ENCODE data around the gene AFF4. TPM values are rescaled to one million over a fixed set of nuclear protein-coding genes. Genes with fewer than 3 reads are reported as not detected.

AFF4 gene
- total and polyA plus RNA-seq, 2 experiments from 2014 or later: 44.0 to 92.9 TPM

- Histone ChIP-seq H2AFZ (no peak overlapping the region), H3K79me2 (peaks cover 53% of the 10 kb centered on the region), H4K20me1 (ENCODE audit: insufficient read depth, poor library complexity, severe bottlenecking) (peaks cover 11% of the 10 kb centered on the region), H3K36me3 (replicated peaks; ENCODE audit: insufficient read depth, low read depth) (no peaks in the 10 kb centered on the region), H3K4me2 (no peak overlapping the region), H3K27ac (no peak overlapping the region), H3K9me3 (ENCODE audit: low read depth) (no peaks in the 10 kb centered on the region), H3K4me1 (ENCODE audit: insufficient read depth) (no peaks in the 10 kb centered on the region), H3K9me2 (replicated peaks; ENCODE audit: insufficient read depth) (no peaks in the 10 kb centered on the region), H3K27me3 (no peaks in the 10 kb centered on the region), H3K4me3 (no peak overlapping the region)
- 92% methylated on average over 7 of the region's 7 CpGs for WGBS (ENCODE audit: low lambda C conversion rate, missing lambda C conversion rate)
- TF ChIP-seq EZH2 (IDR thresholded peaks at IDR 0.05; ENCODE audit: borderline replicate concordance) (no peak), CTCF (IDR thresholded peaks at IDR 0.05; ENCODE audit: poor library complexity) (no peak), EZH2phosphoT487 (IDR thresholded peaks at IDR 0.05; ENCODE audit: low read depth, severe bottlenecking, unreplicated experiment) (no peak)
- DNase-seq (ENCODE audit: low spot score): no peak
These were observed 66.7 kb downstream of the AFF4 start for GRCh38 chr5:132896685-132897084.

DNA sequence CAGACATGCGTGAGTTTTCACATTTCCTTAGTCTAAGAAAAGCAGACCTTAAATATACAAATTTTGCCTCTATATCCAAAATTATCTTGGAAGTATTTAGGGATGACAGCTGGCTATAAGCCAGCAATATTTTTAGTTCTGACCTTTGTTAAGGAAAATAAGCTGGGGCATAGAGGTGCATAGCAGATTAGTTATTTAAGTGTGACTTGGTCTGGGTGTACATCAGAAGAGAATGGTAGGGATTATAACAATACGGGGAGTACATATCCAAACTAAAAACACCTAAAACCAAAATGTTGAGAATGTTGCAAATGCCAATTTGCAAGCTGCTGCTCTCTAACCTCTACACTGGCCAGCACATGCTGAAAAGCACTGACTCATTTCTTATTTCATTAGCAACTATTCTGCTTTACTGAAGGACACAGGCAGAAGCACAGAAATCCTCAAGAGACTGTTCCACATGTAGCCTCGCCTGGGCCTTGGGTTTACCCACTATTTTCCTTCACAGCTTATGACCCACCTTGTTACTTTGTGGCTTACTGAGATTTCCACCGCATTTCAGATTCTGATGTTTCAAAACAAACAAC lies 67.6 kb downstream of the AFF4 start:
- WGBS (ENCODE audit: low lambda C conversion rate, missing lambda C conversion rate): 97% methylated on average over 4 of the region's 4 CpGs
- no peaks in the 10 kb centered on the region for H3K9me3 ChIP-seq (ENCODE audit: low read depth)
- H4K20me1 ChIP-seq (ENCODE audit: insufficient read depth, poor library complexity, severe bottlenecking): peaks cover 11% of the 10 kb centered on the region
- no peak overlapping the region for H3K4me3 ChIP-seq
- H3K27ac ChIP-seq: no peak overlapping the region
- H3K4me1 ChIP-seq (ENCODE audit: insufficient read depth): no peaks in the 10 kb centered on the region
- no peak for DNase-seq (ENCODE audit: low spot score)
- H3K36me3 ChIP-seq (replicated peaks; ENCODE audit: insufficient read depth, low read depth): no peaks in the 10 kb centered on the region
- no peaks in the 10 kb centered on the region for H3K27me3 ChIP-seq
- H3K9me2 ChIP-seq (replicated peaks; ENCODE audit: insufficient read depth): no peaks in the 10 kb centered on the region
- H2AFZ ChIP-seq: no peak overlapping the region
- H3K79me2 ChIP-seq: peaks cover 48% of the 10 kb centered on the region
- H3K4me2 ChIP-seq: no peak overlapping the region
- TF ChIP-seq CTCF (IDR thresholded peaks at IDR 0.05; ENCODE audit: poor library complexity) (no peak), EZH2 (IDR thresholded peaks at IDR 0.05; ENCODE audit: borderline replicate concordance) (no peak), EZH2phosphoT487 (IDR thresholded peaks at IDR 0.05; ENCODE audit: low read depth, severe bottlenecking, unreplicated experiment) (no peak)

- Histone ChIP-seq H3K27ac (no peak overlapping the region), H3K4me3 (no peak overlapping the region), H3K79me2 (peaks cover 24% of the 10 kb centered on the region), H3K4me2 (no peak overlapping the region), H3K4me1 (ENCODE audit: insufficient read depth) (no peaks in the 10 kb centered on the region), H3K27me3 (no peaks in the 10 kb centered on the region), H4K20me1 (ENCODE audit: insufficient read depth, poor library complexity, severe bottlenecking) (peaks cover 11% of the 10 kb centered on the region), H2AFZ (no peak overlapping the region), H3K9me2 (replicated peaks; ENCODE audit: insufficient read depth) (no peaks in the 10 kb centered on the region), H3K36me3 (replicated peaks; ENCODE audit: insufficient read depth, low read depth) (peaks cover 4% of the 10 kb centered on the region), H3K9me3 (ENCODE audit: low read depth) (no peaks in the 10 kb centered on the region)
- no peak for DNase-seq (ENCODE audit: low spot score)
- TF ChIP-seq EZH2phosphoT487 (IDR thresholded peaks at IDR 0.05; ENCODE audit: low read depth, severe bottlenecking, unreplicated experiment): no peak
- TF ChIP-seq CTCF (IDR thresholded peaks at IDR 0.05; ENCODE audit: poor library complexity): no peak
- no peak for TF ChIP-seq EZH2 (IDR thresholded peaks at IDR 0.05; ENCODE audit: borderline replicate concordance)
- WGBS (ENCODE audit: low lambda C conversion rate, missing lambda C conversion rate): 96% methylated on average over 4 of the region's 4 CpGs
These were observed 72.6 kb downstream of the AFF4 start for GRCh38 chr5:132890817-132891216.
